OCI-LY1 (cell line): ENCODE measurements around the gene NXT2.

Source experiments
- EZH2 ChIP-seq: fragments of 200-600 bp; sonication (generic), shearing (Covaris generic); IDR thresholded peaks from 2 replicates; pipeline ENCODE4 v1.8.0; 2017; ENCODE audit warnings: borderline replicate concordance, mixed run types, mild to moderate bottlenecking, antibody characterized with exemption, low read length, moderate library complexity, mixed read lengths
- TF ChIP-seq, protein P1 (sequence below): fragments of 200-600 bp; sonication (generic), shearing (Covaris generic); IDR thresholded peaks from 2 replicates; pipeline ENCODE4 v1.5.1; 2017; ENCODE audit warnings: mild to moderate bottlenecking, antibody characterized with exemption, low read length, moderate library complexity, mixed read lengths

- TF ChIP-seq, protein P1, sequence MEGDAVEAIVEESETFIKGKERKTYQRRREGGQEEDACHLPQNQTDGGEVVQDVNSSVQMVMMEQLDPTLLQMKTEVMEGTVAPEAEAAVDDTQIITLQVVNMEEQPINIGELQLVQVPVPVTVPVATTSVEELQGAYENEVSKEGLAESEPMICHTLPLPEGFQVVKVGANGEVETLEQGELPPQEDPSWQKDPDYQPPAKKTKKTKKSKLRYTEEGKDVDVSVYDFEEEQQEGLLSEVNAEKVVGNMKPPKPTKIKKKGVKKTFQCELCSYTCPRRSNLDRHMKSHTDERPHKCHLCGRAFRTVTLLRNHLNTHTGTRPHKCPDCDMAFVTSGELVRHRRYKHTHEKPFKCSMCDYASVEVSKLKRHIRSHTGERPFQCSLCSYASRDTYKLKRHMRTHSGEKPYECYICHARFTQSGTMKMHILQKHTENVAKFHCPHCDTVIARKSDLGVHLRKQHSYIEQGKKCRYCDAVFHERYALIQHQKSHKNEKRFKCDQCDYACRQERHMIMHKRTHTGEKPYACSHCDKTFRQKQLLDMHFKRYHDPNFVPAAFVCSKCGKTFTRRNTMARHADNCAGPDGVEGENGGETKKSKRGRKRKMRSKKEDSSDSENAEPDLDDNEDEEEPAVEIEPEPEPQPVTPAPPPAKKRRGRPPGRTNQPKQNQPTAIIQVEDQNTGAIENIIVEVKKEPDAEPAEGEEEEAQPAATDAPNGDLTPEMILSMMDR = no peak
- TF ChIP-seq EZH2 = no peak
These were observed 3.0 kb upstream of the NXT2 start for GRCh38 chrX:109533631-109534030.
